Measurements from ENCODE around the gene GABBR2.

DNA sequence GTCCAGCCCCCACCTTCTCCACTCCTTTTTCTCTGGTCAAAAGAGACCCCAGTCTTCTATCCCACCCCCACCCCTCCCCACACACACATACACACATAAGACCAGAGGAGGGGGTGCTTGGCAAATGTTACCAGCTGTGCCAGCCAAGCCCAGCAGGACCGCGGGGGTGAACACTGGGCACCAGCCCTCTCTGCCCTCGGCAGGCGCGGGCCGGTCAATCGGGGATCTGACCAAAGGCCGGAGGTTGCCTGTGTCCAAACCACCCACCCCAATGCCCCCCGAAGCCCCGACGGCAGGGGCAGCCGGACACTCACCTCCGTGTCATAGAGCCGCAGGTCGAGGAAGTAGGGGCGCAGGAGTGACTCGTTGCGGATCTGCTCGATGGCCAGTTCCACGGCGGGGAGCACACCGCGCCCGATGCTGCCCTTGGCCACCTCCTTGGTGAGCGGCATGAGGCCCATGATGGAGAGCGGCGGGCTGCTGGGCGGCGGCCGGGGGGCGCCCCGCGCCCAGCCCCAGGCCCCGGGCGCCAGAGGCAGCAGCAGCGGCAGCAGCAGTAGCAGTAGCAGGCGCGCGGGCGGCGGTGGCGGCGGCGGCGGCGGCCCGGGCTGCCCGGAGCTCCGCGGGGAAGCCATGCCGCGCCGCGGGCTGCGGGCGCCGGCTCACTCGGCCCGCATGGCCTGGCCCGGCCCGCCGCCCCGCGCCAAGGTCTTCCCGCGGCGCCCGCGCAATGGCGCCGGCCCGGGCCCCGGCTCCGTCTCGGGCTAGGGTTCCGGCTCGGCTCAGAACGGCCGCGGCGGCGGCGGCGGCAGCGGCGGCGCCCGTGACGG lies 417 bp downstream of the GABBR2 start:
- TF ChIP-seq GATA2 (IDR thresholded peaks at IDR 0.05; ENCODE audit: low read depth, low read length) (no peak), GATA3 (IDR thresholded peaks at IDR 0.05; ENCODE audit: low read depth, low read length) (no peak)
